SIG-M5 (cell line): Measurements from ENCODE around the gene APLF.
"Not testable (repeated sequence)": the region's sequence is repeated elsewhere in the genome, so short reads cannot be mapped to it uniquely, and the experiment has no call there.

Experiments
- DNase-seq: peaks from one replicate; lab custom pipeline; 2025; lab: John Stamatoyannopoulos, UW

APLF gene

DNA sequence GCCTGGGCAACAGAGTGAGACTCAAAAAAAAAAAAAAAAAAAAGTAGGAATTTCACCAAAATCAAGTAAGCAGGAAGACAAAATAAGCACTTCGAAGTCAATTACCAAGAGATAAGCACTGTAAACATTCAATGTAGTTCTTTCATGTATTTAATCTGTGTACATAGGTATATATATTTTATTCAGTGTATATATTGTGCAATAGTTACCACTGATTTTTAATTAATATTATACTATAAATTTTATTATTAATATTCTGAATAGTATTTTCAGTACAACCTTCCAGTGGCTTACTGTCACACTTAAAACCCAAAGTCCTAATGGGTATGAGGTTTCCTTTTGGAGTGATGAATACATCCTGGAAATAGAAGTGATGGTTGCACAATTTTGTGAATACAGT, 9.1 kb downstream of the APLF start:
- no peak for DNase-seq

- no peak for DNase-seq
These were observed 11.3 kb downstream of the APLF start for GRCh38 chr2:68478688-68479087.

DNA sequence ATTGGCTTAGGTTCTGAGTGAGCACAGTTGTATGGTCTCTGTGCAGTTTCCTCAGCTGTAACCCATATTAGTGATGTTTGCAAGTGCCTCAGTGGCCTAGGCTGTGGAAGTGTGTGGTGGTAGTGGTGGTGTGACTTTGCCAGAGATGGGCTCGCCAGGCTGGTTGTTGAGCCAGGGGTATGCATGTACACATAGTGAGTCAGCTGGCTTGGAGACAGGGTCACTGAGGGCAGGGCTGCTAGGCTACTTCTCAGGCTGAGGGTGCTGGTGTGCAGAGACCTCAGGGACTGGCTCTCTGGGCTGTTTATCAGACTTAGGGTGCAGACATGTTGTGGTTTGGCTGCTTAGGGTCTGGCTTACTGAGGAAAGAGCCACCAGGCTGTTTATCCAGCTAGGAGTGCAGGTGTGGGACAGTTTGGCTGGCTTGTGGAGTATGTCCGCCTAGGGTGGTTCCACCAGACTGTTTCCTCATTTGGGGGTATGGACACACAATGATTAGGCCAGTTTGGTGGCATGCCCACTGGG, 15.0 kb downstream of the APLF start:
- no peak for DNase-seq

- DNase-seq: no peak
These were observed 15.6 kb downstream of the APLF start for GRCh38 chr2:68483011-68483410.

DNA sequence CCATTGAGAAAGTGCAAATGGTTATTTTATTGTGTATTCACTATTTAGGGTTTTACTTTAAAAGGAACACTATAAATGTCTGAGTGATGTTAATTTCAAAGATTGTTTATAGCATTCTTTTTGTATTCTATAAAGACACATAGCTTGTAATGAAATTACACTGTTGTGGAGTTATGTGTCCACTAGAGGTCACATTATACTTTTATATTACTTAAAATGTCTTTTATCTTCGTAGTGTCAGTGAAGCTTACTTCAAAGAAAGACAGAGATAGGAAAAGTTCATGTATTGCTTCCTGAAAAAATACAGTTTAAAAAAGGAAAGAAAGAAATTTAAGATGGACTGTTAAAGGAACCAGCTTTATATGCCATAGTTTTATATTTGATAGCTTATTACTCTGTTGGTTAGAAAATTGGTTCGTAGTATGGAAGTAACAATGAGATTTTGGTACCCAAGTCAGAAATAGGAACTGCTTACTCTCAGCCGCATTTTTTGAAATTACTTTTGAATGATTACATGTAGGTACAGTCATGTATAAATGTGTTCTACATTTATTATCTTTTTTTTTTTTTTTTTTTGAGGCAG, 20.5 kb downstream of the APLF start:
- DNase-seq: no peak

DNA sequence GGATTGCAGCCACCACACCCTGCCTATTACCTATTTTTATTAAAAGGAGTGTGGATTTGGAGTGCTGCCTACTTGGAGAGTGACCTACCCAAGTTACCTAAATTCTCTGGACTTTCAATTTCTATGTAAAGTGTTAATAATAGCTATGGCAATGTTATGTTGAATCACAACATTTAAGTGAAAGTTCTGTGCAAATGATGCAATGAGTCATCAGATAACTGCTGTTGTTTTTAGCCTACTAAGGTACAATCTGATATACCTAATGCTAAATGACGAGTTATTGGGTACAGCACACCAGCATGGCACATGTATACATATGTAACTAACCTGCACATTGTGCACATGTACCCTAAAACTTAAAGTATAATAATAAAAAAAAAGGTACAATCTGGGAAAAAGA, 21.2 kb downstream of the APLF start:
- DNase-seq: not testable (repeated sequence)

DNA sequence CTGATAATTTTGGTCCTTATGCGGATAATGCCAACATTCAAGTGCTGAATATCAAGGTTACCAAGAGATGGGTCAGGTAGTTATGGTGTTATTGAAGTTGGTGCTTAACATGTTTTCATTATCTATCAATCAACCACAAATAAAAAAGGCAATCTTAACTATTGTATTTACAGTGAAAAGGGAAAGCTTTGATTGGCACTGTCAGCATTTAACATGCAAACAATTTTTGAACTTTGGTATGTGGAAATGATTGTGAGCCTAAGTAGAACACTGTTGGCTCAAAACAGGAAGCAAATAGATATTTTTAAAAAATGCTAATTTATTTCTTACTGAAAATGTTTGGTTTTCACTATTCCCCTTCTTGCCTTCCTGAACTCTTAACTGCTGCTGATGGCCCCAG, 21.9 kb downstream of the APLF start:
- no peak for DNase-seq

- DNase-seq: no peak
These were observed 24.2 kb downstream of the APLF start for GRCh38 chr2:68491582-68491981.

DNA sequence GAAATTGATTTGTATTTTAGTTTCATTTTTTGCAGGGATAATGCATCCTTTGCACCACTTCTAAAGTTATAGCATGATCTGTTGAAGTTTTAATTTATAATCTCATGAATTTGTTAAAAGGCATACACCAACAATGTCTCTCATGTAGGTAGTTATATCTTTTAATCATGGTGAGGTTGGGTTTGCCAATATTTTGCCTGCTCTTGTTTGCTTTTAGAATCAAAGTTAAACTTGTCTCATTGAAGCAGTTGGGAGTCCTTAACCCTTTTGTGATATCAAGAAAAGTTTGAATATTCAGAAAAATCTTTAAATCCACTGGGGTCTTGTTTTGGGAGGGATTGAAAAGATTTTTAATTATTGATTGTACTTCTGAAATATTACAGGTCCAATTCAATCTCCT, 31.7 kb downstream of the APLF start:
- no peak for DNase-seq

DNA sequence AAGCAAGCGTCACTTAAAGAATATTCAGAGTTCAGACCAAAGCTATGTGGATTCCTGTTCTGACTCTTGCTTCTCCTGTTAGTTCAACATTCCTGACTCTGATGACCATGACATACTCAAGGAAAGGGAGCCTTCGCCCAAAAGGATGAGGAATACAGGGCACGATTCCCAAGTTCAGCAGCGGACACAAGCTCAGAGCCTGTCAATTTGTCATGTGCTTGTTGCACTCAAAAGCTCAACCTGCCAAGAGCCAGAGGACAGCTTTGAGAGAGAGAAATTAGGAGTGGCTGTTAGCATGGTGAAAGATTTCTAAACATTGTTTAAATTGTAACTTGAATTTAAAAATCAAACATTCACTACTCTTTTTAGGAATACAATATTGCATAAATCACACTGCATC, 33.3 kb downstream of the APLF start:
- DNase-seq: no peak

GRCh38 chr2:68501768-68502167, 34.4 kb downstream of the APLF start:
- DNase-seq: no peak

DNA sequence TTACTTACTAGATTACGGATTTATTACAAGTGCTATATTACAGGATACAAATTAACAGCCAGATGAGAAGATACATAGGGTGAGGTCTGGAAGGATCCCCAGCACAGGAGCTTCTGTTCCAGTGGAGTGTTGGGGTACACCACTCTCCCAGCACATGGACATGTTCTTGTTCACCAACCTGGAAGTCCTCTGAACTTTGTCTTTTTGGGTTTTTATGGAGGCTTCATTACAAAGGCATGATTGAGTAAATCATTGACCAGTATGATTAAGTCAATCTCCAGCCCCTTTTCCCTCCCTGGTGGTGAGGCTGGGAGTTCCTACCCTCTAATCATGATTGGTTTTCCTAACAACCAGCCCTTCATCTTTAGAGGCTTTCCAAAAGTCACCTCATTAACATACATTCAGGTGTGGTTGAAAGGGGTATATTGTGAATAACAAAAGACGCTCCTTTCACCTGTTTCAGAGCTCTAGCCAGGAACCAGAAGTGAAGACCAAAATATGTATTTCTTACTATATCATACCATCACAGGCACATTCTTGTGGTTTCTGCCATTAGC, 38.3 kb downstream of the APLF start:
- DNase-seq: no peak

GRCh38 chr2:68506170-68506569, 38.8 kb downstream of the APLF start:
- DNase-seq: no peak

GRCh38 chr2:68512326-68512725, 44.9 kb downstream of the APLF start:
- DNase-seq: no peak

DNA sequence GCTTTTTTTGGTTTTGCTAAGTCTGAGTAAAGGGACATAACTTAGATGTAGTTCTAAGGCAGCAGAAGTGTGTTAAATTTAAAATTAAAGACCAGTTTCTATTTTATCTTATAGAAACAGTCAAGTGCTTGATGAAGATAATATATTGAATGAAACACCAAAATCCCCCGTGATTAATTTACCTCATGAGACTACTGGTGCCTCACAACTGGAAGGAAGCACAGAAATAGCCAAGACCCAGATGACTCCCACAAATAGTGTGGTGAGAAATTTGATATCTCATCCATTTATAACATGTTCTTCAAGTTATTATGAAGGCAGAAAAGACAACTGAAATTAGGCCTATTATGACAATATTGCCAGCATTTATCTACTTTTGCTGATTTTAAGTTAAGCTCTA, 45.6 kb downstream of the APLF start:
- DNase-seq: no peak

GRCh38 chr2:68514316-68514929, 47.0 kb downstream of the APLF start:
- DNase-seq: no peak

GRCh38 chr2:68516051-68516955, 48.9 kb downstream of the APLF start:
- no peak for DNase-seq

DNA sequence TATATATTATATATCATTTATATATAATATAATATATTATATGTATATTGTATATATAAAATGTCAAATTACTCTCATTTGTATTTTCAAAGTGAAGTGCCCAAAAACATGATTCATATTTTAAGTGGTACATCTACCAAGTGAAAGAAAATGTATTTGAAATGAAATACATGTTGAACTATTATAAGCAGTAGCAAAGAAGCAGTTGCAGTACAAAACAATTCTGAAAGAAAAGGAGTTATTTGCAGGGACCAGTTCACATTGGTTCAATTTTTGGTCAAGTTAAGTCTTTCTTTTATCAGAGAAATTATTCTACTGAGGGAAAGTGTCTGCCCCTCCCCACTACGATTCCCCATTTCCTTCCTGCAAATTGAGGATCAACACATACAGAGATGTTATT, 51.9 kb downstream of the APLF start:
- no peak for DNase-seq

- no peak for DNase-seq
These were observed 53.7 kb downstream of the APLF start for GRCh38 chr2:68521037-68521436.

GRCh38 chr2:68526943-68527342, 59.6 kb downstream of the APLF start:
- DNase-seq: not testable (repeated sequence)

- not testable (repeated sequence) for DNase-seq
These were observed 60.1 kb downstream of the APLF start for GRCh38 chr2:68527343-68528081.

- not testable (repeated sequence) for DNase-seq
These were observed 61.8 kb downstream of the APLF start for GRCh38 chr2:68529156-68529555.
